ENCODE results near the gene PLPP3.

GRCh38 chr1:56552349-56552748 lies 27.0 kb downstream of the PLPP3 start:
- TF ChIP-seq CTCF (IDR thresholded peaks at IDR 0.05) (no peak), USF2 (IDR thresholded peaks at IDR 0.05; ENCODE audit: borderline replicate concordance, low read depth, low read length) (no peak), EP300 (IDR thresholded peaks at IDR 0.05; ENCODE audit: borderline replicate concordance in 1 of 2, low read depth in 1 of 2, low read length in 1 of 2) (no peak)

All from SK-N-SH (cell line).